ENCODE data around the gene TBX21. TPM values are rescaled to one million over a fixed set of nuclear protein-coding genes. Genes with fewer than 3 reads are reported as not detected.

TBX21 gene
- total and polyA plus RNA-seq, 2 of the 4 experiments (the other 2 are of a cell fraction): not detected

- H3K36me3 ChIP-seq (ENCODE audit: control insufficient read depth, insufficient read depth, low read length): no peaks in the 10 kb centered on the region
- H2BK20ac ChIP-seq (ENCODE audit: low read depth, low read length): no peak overlapping the region
- no peak overlapping the region for H2AFZ ChIP-seq (replicated peaks; ENCODE audit: low read length, poor library complexity)
- H4K8ac ChIP-seq (ENCODE audit: low read depth in 2 of 2, low read length in 2 of 2): no peak overlapping the region
- H3K4me2 ChIP-seq (ENCODE audit: low read depth, low read length): no peak overlapping the region
- dilution Hi-C loops (cut with HindIII; ENCODE audit: low sequenced_read_pairs, unreplicated experiment) (no loop called here), in situ Hi-C loops (cut with MboI; ENCODE audit: low sequenced_read_pairs) (no loop called here), intact Hi-C loops (cut with micrococcal nuclease) (loop anchor here (10.0 kb wide), 1 partner anchor 49 kb away; no protein-coding TSS in a partner anchor)
- H2BK5ac ChIP-seq (ENCODE audit: low read depth, low read length, poor library complexity, severe bottlenecking): no peak overlapping the region
- no peaks in the 10 kb centered on the region for H3K9me1 ChIP-seq (ENCODE audit: insufficient read depth, low read length)
- no peak overlapping the region for H3K23ac ChIP-seq (ENCODE audit: low read depth, low read length)
- ATAC-seq (ENCODE audit: low read depth) (no peak), DNase-seq (no peak)
- no peak overlapping the region for H2AK5ac ChIP-seq (ENCODE audit: low read depth, low read length)
- H4K5ac ChIP-seq (ENCODE audit: low read depth, low read length): no peak overlapping the region
- ChIA-PET POLR2A (ENCODE audit: unreplicated experiment) (no interaction called here), CTCF (no interaction called here)
- H3K56ac ChIP-seq (ENCODE audit: extremely low read depth, insufficient read depth, low read length): no peak overlapping the region
- 12% methylated on average over 3 of the region's 13 CpGs; no CpG with 5 or more reads in 1 of the 2 experiments for WGBS, 2 experiments (ENCODE audit: extremely low coverage in 2 of 2, insufficient read length in 1 of 2)
- H3K18ac ChIP-seq (ENCODE audit: low read depth, low read length): no peak overlapping the region
- TF ChIP-seq FOS (IDR thresholded peaks at IDR 0.05; ENCODE audit: low read depth, low read length): no peak
- TF ChIP-seq CEBPB (IDR thresholded peaks at IDR 0.05; ENCODE audit: low read depth, low read length): no peak
- TF ChIP-seq, protein P1, sequence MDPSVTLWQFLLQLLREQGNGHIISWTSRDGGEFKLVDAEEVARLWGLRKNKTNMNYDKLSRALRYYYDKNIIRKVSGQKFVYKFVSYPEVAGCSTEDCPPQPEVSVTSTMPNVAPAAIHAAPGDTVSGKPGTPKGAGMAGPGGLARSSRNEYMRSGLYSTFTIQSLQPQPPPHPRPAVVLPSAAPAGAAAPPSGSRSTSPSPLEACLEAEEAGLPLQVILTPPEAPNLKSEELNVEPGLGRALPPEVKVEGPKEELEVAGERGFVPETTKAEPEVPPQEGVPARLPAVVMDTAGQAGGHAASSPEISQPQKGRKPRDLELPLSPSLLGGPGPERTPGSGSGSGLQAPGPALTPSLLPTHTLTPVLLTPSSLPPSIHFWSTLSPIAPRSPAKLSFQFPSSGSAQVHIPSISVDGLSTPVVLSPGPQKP (IDR thresholded peaks at IDR 0.05; ENCODE audit: borderline replicate concordance, low read depth, low read length): no peak
- no peak for TF ChIP-seq NFE2L2 (IDR thresholded peaks at IDR 0.05; ENCODE audit: low read depth, low read length)
- BruUV-seq (replicated peaks): no TSS peak
- H2BK15ac ChIP-seq (ENCODE audit: low read depth, low read length): no peak overlapping the region
- peaks cover 92% of the 10 kb centered on the region for H3K27me3 ChIP-seq (ENCODE audit: control insufficient read depth, insufficient read depth, low read length)
- no peak overlapping the region for H3K9ac ChIP-seq (ENCODE audit: low read depth, low read length)
- no peak overlapping the region for H2BK120ac ChIP-seq (ENCODE audit: low read depth, low read length)
- peaks cover 12% of the 10 kb centered on the region for H4K20me1 ChIP-seq (ENCODE audit: insufficient read depth, low read length)
- H2AK9ac ChIP-seq (replicated peaks; ENCODE audit: low read depth, low read length, poor library complexity): no peak overlapping the region
- peaks cover 7% of the 10 kb centered on the region for H3K4me1 ChIP-seq (ENCODE audit: control insufficient read depth, insufficient read depth, low read length)
- no peak overlapping the region for H3K4ac ChIP-seq (ENCODE audit: low read depth, low read length)
- H3K14ac ChIP-seq (replicated peaks; ENCODE audit: low read depth, low read length): no peak overlapping the region
- no peak overlapping the region for H3K4me3 ChIP-seq (ENCODE audit: insufficient read depth, low read depth, low read length)
- H3K27ac ChIP-seq (ENCODE audit: insufficient read depth, low read length): no peak overlapping the region
- H3K79me1 ChIP-seq (ENCODE audit: low read depth in 1 of 2, low read length in 2 of 2): no peaks in the 10 kb centered on the region
- H4K91ac ChIP-seq (ENCODE audit: insufficient read depth, low read depth, low read length): no peak overlapping the region
- H3K9me3 ChIP-seq (ENCODE audit: control insufficient read depth, insufficient read depth, low read length): no peaks in the 10 kb centered on the region
Measured at GRCh38 chr17:47725446-47726111, 7.5 kb upstream of the TBX21 start.

All from IMR-90 (cell line).